AG09309 (cell line): Measurements from ENCODE around the gene TRIO.
A peak's percentile ranks its signal among the peaks of the same experiment; 100 is the strongest.

ENCODE experiments used
- DNase-seq: peaks from one replicate; pipeline ENCODE4 v3.0.0-alpha.2; 2010; ENCODE audit warnings: low read depth
- H3K4me3 ChIP-seq: 2 replicates; pipeline ENCODE4 v1.5.1; 2011; ENCODE audit warnings: mild to moderate bottlenecking, low read depth, low read length, moderate library complexity; ENCODE audit not compliant: control insufficient read depth
- TF ChIP-seq, protein P1 (sequence below): IDR thresholded peaks from 2 replicates; pipeline ENCODE4 v1.5.1; 2011; ENCODE audit warnings: mild to moderate bottlenecking, low read depth, low read length, inconsistent platforms; ENCODE audit not compliant: insufficient read depth, control insufficient read depth; ENCODE audit errors: missing control alignments

The TRIO gene

DNA sequence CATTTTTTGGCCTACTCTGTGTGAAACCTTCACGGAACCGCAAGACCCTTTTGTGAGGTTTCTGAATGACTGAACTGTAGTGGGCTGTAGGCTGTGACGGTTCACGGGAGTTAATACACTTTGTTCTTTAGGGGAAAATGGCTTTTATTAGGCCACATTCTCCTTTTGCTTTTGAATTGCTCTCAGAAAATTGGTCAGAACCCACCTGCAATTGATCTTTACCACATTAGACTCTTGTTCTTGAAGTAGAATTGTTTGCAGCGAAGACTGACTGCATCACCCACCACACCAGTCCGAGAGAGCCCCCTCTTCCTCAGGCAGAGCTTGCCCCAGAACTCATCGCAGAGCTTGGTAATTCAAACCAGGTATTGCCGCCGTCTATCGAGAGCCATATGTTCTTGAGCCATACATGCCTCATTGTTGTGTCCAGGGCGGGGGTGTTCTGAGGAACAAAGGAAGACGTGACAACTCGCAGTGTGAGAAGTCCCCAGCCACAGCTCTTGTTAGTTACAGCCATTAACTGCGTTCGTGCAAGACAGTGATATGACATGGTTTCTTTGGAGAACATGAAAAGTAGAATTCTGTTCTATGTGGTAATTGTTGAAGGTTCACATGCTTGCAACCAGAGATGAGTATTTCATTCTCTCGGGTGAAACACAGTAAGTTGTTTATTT is 272.0 kb downstream of the TRIO start:
- DNase-seq: no peak
- TF ChIP-seq, protein P1, sequence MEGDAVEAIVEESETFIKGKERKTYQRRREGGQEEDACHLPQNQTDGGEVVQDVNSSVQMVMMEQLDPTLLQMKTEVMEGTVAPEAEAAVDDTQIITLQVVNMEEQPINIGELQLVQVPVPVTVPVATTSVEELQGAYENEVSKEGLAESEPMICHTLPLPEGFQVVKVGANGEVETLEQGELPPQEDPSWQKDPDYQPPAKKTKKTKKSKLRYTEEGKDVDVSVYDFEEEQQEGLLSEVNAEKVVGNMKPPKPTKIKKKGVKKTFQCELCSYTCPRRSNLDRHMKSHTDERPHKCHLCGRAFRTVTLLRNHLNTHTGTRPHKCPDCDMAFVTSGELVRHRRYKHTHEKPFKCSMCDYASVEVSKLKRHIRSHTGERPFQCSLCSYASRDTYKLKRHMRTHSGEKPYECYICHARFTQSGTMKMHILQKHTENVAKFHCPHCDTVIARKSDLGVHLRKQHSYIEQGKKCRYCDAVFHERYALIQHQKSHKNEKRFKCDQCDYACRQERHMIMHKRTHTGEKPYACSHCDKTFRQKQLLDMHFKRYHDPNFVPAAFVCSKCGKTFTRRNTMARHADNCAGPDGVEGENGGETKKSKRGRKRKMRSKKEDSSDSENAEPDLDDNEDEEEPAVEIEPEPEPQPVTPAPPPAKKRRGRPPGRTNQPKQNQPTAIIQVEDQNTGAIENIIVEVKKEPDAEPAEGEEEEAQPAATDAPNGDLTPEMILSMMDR: no peak
- H3K4me3 ChIP-seq: no peak overlapping the region

GRCh38 chr5:14415698-14416074 is 272.5 kb downstream of the TRIO start:
- DNase-seq: no peak
- TF ChIP-seq, protein P1: no peak
- H3K4me3 ChIP-seq: no peak overlapping the region

- no peak for DNase-seq
- TF ChIP-seq, protein P1: no peak
- no peak overlapping the region for H3K4me3 ChIP-seq
Observed at GRCh38 chr5:14416621-14417275, 273.6 kb downstream of the TRIO start.

- DNase-seq: no peak
- no peak overlapping the region for H3K4me3 ChIP-seq
- TF ChIP-seq, protein P1: peak; percentile 34
Observed at GRCh38 chr5:14417276-14417730, 274.2 kb downstream of the TRIO start.

GRCh38 chr5:14417792-14418765 is 274.9 kb downstream of the TRIO start:
- TF ChIP-seq, protein P1: no peak
- no peak overlapping the region for H3K4me3 ChIP-seq
- DNase-seq: no peak

GRCh38 chr5:14419686-14420085 is 276.5 kb downstream of the TRIO start:
- no peak overlapping the region for H3K4me3 ChIP-seq
- no peak for DNase-seq
- TF ChIP-seq, protein P1: no peak
